K562 (cell line): ENCODE measurements around the gene PTPRG. TPM values are rescaled to one million over a fixed set of nuclear protein-coding genes. Genes with fewer than 3 reads are reported as not detected.

Experiments
- CHCHD3 ChIP-seq: fragments of 250-450 bp; sonication (Bioruptor Pico); IDR thresholded peaks from 2 replicates; pipeline ENCODE4 v2.1.2; 2022; ENCODE audit warnings: mild to moderate bottlenecking
- CHD4 ChIP-seq: fragments of 200-600 bp; sonication (generic); IDR thresholded peaks from 3 replicates; pipeline ENCODE4 v1.6.1; 2012; ENCODE audit warnings: low read depth, mild to moderate bottlenecking, mixed read lengths, low read length, inconsistent platforms; ENCODE audit not compliant: insufficient read depth, insufficient replicate concordance, poor library complexity, severe bottlenecking
- E2F8 ChIP-seq: fragments of 450-650 bp; IDR thresholded peaks from 2 replicates; pipeline ENCODE4 v1.7.1; 2018; ENCODE audit warnings: mild to moderate bottlenecking, low read depth; ENCODE audit not compliant: partially characterized antibody
- NR0B1 ChIP-seq: fragments of 450-650 bp; IDR thresholded peaks from one replicate; pipeline ENCODE4 v1.6.1; 2018; ENCODE audit warnings: mild to moderate bottlenecking, moderate library complexity; ENCODE audit not compliant: partially characterized antibody
- SMAD1 ChIP-seq: fragments of 150-350 bp; IDR thresholded peaks from 2 replicates; pipeline ENCODE4 v1.6.1; 2014; ENCODE audit warnings: low read length, low read depth; ENCODE audit not compliant: partially characterized antibody
- STAT6 ChIP-seq: sonication (generic); formaldehyde crosslinking; IDR thresholded peaks from 2 replicates; pipeline ENCODE4 v1.8.1; 2023; ENCODE audit warnings: mild to moderate bottlenecking, missing genetic modification reagents
- THRB ChIP-seq: fragments of 450-650 bp; formaldehyde crosslinking; conservative IDR thresholded peaks from 2 replicates; pipeline ENCODE4 v1.4.0; 2022; ENCODE audit warnings: mild to moderate bottlenecking, missing genetic modification characterization
- polyA plus RNA-seq, 8 experiments: library from polyadenylated mRNA; depleted of rRNA in 4 of 8; stranded (reverse) in 5 of 8; unstranded in 3 of 8; fragments of >200 nt; fragmentation: Nextera tagmentation in 2 of 8; fragmentation: Illumina TruSeq in 1 of 8; extraction: Ambion mirVana in 2 of 8; extraction: Trizol in 1 of 8; gene quantifications; 2 replicates each; pipeline versions ENCODE4 v1.2.1 to v1.2.3, GENCODE V29; 2011 to 2014; ENCODE audit warnings: inconsistent platforms in 1 of 8, missing spikeins in 1 of 8
- total RNA-seq, 7 experiments: library from RNA; depleted of rRNA in 6 of 7; stranded (reverse); fragments of >200 nt in 6 of 7; fragmentation: Illumina TruSeq in 2 of 7; extraction: Trizol in 2 of 7; gene quantifications; 2 replicates each; pipeline versions ENCODE4 v1.2.1 to v1.2.3, GENCODE V29; 2011 to 2021; ENCODE audit warnings: low replicate concordance in 1 of 7

PTPRG gene
- total and polyA plus RNA-seq, 9 of the 15 experiments (the other 6 are each of a cell fraction or from before 2014, with no cell fraction given) = 0.16 TPM; not detected in 8

- no peak for TF ChIP-seq STAT6 (CRISPR knock-in tag)
- TF ChIP-seq SMAD1 = no peak
- TF ChIP-seq CHCHD3 = no peak
- no peak for TF ChIP-seq E2F8
- no peak for TF ChIP-seq NR0B1
- TF ChIP-seq CHD4 = no peak
- TF ChIP-seq THRB (CRISPR knock-in tag) = no peak
Observed at GRCh38 chr3:61730056-61730455, 168.7 kb downstream of the PTPRG start (continued).
